GM18861 (cell line): ENCODE results near the gene BDKRB2.

Experiments
- ATAC-seq: cut with Tn5 transposase; IDR thresholded peaks from one replicate; pipeline ENCODE4 v1.9.1; 2021; ENCODE audit not compliant: unreplicated experiment

BDKRB2 gene

DNA sequence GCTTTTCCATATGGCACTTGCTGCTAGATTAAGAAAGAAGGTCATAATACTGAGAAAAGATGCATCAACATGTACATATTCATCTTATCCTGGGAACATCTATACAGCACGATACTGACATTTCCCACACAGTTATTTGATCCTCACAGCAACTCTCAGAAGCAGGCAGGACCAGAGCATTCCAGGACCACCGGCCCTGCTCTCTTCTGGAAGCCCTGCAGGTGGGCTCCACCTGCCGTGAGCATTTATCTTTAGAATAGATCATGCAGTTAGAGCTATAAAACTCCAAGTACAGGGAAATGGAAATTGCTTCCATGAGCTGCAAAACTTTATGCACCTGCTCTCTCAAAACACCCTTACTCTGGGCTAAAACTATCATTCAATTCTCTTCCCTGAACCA lies 45.8 kb downstream of the BDKRB2 start:
- no peak for ATAC-seq

DNA sequence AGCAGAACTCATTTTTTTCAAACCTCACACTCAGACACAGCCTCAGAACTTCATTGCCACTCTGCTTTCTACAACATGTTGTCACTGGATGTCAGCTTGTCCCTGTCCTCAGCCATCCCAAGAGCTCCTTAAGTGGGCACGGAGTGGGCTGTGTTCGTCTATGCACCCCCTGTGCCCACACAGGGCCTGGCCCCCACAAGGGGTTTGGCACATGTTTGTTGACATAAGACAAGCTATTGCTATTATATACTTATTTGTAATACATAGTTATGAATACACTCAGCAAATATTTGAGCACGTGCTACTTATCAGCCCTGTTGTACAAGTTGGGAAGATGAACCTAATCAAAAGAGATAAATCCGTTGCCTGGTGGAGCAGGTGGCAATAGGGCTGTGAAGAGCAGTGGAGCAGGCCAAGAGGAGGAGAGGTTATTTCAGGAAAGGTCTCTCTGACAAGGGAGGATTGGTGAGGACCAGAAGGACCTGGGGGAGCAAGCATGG lies 47.1 kb downstream of the BDKRB2 start:
- no peak for ATAC-seq

DNA sequence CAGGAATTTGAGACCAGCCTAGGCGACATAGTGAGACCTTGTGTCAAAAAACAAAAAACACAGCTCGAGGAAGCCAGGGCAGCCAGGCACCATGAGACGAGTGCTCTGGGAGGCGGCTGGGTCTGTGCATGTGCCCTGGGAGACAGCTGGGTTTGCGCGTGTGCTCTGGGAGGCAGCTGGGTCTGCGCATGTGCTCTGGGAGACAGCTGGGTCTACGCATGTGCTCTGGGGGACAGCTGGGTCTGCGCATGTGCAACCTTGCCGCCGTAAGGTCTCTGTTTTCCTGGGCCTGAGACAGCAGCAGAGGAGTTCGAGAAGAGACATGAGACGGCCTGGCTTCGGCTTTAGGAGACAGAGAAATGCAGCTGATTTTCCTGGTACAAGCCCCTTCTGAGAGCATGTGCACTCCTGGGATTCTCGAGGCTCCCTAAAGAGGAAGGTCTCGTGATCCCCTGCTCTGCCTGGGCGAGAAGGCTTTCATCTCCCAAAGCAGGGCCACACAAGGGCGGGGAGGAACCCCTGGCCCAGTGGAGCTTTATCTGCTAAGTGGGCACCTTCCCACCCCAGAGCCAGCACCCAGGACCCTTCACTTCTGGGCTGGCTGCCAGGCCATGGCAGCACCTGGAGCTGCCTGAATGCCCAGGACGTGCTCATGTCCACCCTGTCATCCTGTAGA lies 47.8 kb downstream of the BDKRB2 start:
- ATAC-seq, result no peak

DNA sequence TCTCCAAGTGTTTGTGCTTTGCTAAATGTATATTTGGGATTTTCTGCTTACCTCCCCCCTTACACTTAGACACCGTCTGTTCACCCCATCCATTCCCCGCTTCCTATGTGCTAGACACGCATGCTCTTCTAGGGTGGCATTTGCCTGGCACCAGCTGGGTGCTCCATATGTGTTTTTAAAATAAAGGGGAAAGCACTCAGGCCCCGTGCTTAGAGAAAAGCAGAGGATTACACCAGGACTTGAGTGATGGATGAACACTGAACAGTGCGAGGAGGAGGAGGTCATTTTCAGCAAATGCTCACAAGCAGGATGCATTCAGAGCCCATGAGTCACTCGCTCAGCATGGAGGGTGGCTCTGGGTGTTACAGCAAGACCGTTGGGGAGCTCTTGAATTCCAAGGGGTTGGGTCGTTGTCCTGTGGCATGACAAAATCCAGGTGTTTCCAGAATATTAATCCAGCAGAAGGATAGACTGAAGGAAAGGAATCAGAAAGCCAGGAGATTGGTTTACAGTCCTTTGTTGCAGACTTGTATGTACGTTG lies 48.4 kb downstream of the BDKRB2 start:
- no peak for ATAC-seq

DNA sequence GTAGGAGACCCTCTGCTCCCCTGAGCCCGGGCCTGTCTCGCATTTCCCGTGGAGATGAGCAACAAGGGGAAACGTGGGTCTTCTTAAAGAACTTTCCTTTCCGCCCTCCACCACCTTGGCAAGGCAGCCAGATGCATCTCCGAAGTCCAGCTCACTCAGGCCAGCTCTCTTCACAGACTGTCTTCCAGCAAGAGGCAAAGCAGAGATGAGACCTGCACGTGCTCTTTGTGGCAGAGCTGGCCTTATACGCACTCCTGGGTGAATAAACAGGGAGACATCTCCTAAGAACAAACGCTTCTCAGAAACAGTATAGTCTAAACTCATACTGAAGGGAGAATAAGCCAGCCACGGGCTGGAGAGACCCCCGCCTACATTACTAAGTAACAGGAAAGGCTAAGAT lies 50.0 kb downstream of the BDKRB2 start:
- no peak for ATAC-seq

DNA sequence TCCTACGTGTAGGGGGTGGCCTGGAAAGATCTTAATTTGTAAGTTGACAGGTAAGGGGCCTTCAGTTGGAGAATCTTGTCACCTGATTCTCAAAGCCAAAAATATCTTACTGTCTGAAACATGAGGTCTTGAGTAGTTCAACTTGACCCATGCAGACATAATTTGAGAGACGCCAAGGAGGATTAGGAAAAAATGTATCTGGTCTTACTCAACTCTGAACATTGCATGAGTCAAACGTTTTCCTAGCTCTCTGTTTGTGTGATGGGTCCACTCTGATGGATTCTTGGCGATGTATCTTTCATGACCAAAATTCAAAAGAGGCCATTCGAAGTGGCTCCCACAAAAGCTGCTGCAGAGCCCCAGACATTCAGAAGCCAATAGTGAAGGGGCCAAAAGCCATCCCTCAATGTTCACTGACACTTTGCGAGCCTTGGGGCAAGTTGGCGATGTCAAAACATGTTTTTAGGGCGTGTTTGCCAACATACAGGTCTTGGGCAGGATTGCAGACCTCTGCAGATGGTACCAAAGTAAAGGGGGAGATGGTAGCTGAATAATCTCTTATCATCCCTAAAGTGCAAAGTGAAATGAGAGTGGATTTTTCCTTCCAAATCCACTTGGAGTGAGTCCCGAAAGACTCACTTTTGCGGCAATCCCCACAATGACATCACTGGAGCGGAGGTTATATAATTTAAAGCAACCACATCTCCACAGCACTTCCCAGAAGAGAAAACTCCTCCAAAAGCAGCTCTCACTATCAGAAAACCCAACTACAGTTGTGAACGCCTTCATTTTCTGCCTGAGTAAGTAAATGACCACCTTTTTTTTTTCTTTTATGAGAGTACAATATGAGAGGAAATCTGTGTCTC lies 51.1 kb downstream of the BDKRB2 start, which contains the start of gene BDKRB1:
Gene BDKRB1 (plus strand): TSS at position 710 of the 866 bp plus-strand sequence. CDS start 7,473 bp downstream, outside the sequence.
- ATAC-seq, result no peak

DNA sequence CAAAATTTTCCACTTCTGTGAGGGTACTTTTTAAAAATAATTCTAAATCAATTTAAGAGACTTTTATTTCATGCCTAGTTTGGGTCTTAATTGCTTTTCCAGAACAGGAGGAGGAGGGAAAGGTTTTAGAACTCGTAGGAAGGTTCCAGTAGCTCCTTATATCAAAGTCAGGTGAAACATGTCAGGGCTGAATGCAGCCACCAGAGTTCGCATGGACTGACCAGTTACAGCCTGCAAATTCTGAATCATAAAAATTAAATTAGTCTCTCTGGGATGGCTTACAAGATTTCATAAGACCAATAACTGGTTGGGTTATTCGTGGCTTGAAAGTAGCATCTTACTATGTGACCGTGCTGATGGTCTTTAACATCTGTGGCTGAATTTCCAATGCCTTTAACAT lies 51.8 kb downstream of the BDKRB2 start:
- no peak for ATAC-seq

DNA sequence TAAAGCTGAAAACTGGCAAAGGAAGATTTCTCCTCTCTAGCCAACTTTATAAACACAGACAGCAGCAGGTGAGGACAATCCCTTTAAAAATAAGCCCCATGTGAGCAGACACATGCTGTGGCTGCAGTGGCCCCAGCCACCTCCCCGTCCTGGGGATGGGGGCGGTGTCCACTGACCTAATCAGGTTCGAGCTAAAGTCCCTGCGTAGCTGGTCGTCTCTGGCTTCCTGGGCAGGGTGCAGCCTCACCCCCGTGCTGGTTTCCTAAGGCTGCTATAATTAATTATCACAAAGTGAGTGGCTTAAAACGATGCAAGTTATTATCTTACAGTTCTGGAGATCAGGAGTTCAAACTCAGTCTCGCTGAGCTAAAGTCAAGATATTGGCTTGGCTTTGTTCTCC lies 52.4 kb downstream of the BDKRB2 start:
- no peak for ATAC-seq

DNA sequence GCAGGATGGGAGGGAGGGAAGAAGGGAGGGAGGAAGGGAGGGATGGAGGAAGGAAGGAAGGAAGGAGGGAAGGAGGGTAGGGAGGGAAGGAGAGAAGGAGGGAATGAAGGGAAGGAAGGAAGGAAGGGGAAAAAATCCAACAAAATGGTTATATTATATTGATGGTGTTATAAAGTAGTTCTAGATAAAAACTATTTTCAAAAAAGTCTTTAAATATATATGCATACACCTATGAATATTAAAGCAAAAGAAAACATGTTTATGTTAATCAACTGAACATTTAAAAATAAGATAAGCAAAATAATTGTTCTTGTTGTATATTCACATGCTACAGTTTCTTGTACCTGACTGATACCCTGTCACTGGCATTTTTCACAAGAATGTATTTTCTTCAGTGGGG lies 53.3 kb downstream of the BDKRB2 start:
- no peak for ATAC-seq

DNA sequence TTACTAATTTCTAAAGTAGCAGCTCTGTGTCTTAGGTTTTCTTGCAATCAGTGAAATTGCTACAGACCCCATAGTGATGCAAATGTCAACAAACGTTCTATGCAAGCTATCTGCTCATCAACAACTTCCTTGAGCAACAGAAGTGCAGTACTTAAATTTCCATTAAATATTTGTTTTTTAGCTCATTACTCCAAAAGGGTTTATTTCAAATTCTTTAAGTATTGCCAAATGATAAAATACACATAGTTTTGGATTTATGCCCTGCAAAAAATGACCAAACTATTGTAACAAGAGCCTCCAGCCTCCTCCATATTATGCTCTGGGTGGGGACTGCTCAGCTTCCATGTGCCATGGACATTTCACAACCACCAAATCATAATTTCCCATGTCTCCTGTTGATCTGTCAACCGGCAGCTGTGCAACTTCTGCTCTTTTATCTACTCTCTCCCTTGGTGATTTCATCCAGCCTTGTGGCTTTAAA lies 55.7 kb downstream of the BDKRB2 start:
- ATAC-seq, result no peak

DNA sequence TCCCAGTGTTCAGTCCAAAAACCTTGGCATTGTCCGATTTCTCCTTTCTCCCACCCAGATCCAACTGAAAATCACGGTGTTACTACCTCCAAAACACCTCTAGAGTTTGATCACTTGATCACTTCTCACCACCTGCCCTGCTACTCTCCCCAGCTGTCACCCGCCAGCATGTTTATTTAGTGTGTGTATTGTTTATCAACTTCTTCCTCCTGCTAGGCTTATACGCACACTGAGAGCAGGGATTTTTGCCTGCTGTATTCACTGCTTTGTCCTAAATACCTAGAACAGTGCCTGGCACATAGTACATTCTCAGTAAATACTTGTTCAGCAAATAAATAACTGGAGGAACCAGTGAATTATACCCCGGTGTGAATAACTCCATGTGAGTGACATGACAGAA lies 56.4 kb downstream of the BDKRB2 start:
- no peak for ATAC-seq

DNA sequence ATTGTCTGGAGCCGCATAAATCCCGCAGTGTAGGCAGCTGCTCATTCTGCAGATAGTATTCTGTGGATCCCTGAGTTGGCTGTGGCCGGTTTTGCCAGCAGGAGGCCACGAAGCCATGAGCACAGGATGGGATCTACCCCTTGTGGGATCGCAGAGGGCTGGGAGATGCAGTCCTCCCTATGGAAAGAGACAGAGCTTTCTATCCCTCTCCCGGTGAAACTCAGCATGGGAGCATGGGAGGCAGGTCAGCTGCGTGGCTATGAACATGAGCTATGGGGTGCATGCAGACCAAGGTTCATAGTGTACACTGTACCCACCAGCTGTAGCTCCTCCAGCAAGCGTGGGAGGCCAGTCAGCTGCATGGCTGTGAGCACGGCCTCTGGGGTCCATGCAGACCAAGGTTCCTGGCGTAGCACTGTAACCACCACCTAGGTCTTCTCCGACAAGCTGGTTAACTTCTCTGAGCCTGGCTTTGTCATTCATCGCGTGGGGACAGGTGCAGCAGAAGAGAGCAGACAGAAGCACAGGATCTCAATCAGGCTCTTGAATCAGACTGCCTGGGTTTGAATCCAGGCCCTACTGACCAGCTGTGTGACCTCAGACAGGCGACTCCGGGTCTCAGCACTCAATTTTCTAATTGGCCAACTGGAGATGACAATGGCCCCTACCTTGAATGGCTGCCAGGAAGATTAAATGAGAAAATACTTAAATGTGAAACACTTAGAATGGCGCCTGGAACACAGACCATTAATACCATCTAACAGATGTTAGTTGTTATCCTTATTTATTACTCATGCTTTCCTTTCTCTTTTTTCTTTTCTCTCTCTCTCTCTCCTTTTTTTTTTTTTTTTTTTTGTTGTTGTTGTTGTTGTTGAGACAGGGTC lies 57.4 kb downstream of the BDKRB2 start:
- ATAC-seq, result no peak

DNA sequence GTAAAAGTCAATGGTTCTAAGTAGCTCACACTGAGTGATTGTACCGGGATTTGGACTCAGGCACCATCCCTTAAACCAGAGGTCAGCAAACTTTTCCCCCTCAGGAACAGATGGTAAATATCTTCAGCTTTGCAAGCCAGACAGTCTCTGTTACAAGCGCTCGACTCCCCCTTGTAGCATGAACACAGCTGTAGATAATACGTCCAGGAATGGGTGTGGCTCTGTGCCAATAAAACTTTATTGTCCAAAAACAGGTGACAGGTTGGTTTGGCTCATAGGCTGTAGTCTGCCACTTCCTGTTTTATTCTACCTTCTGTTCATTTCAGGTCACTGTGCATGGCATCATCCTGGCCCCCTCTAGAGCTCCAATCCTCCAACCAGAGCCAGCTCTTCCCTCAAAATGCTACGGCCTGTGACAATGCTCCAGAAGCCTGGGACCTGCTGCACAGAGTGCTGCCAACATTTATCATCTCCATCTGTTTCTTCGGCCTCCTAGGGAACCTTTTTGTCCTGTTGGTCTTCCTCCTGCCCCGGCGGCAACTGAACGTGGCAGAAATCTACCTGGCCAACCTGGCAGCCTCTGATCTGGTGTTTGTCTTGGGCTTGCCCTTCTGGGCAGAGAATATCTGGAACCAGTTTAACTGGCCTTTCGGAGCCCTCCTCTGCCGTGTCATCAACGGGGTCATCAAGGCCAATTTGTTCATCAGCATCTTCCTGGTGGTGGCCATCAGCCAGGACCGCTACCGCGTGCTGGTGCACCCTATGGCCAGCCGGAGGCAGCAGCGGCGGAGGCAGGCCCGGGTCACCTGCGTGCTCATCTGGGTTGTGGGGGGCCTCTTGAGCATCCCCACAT lies 58.9 kb downstream of the BDKRB2 start:
- no peak for ATAC-seq

DNA sequence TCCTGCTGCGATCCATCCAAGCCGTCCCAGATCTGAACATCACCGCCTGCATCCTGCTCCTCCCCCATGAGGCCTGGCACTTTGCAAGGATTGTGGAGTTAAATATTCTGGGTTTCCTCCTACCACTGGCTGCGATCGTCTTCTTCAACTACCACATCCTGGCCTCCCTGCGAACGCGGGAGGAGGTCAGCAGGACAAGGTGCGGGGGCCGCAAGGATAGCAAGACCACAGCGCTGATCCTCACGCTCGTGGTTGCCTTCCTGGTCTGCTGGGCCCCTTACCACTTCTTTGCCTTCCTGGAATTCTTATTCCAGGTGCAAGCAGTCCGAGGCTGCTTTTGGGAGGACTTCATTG lies 59.5 kb downstream of the BDKRB2 start:
- ATAC-seq, result no peak

DNA sequence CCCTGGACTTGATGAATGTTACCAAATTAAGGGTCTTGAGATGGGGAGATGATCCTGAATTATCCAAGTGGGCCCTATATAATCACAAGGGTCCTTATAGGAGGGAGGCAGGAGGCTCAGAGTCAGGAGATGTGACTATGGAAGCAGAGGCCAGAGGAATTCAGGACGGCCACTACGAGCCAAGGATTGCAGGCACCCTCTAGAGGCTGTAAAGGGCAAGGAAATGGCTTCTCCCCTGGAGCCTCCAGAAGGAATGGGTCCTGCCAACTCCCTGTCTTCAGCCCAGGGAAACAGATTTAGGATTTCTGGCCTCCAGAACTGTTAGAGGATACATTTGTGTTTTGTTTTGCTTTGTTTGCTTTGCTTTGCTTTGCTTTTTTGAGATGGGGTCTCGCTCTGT lies 60.2 kb downstream of the BDKRB2 start:
- ATAC-seq, result no peak

DNA sequence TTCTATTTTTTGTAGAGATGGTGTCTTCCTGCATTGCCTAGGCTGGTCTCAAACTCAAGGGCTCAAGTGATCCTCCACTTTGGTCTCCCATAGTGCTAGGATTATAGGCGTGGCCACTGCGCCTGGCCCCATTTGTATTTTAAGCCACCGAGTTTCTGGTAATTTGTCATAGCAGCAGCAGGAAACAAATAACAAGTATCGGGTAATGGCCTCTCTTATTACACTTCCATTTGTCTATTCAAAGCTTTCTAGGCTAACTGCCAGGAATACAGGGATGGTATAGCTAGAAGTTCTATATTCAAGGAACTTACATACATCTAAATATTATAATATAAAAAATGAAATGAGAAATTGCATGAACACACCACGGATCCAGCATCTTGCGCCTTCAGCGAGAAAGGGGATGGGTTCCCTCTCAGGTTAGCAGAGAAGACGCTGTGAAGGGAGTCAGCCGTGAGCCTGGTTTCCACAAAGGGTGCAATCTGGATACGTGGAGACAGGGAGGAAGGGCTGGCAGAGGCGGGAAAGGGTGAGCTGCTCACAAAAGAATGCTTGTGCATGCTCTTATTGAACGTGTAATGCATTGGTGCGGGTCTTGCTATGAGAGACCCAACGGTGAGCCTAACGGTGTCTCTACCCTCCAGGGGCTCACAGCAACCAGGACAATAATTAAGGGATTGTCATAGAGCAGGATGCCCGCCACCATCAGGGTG lies 60.9 kb downstream of the BDKRB2 start:
- no peak for ATAC-seq

DNA sequence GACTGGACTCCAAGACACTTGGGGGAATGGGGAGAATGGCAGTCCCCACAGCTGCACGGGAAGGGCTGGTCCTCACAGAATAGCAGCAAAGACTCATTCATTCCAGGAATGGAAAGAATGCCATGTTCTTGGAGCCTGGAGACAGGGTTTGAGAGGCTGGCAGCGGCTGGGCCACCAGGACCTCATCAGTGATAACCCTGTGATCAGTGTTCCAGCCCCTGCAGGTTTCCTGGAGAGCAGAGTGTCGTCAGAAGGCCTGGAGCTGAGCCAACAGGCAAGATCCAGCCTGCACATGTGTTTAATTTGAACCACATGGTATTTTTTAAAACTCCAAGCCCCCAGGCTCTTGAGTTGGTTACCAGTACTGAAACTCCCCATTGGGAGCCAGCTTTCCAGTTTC lies 62.7 kb downstream of the BDKRB2 start:
- ATAC-seq, result no peak

DNA sequence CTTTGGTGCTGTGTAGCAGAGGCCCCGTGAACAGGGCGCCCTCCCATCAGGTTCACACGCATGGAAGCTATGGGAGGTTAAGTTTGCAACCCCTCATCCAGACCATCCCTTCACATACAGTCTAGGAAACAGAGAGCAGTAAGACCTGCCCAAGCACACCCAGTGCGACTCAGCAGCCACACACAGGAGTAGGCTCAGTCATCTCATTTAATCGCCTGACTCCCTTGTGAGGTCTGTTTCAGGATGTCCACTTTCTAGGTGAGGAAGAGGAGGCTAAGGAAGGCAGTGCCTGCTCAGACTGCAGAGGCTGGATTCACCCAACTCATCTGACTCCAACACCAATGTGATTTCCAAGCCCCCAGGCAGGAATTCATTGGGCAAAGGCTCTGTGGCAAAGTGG lies 63.3 kb downstream of the BDKRB2 start:
- ATAC-seq, result no peak
